ENCODE data around the gene TBX4.

DNA sequence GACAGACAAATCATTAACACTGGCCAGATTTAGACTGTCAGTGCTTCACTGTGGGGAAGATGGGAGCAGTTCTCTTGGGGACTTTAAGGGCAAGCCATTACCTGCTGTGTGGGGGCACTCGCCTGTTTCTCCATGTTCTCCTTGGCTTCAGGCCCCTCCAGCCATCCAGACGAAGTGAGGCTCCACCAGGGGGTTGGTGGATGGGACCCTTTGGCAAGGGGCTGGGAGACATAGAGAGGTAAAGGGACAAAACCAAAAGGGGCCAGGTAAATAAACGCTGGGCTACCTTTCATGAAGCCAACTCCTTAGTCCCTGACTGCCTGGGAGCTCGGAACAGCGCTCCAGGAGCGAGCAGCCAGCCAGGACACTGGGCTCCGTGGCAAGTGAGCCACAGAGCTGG lies 14.0 kb downstream of the TBX4 start:
- TF ChIP-seq, protein P1, sequence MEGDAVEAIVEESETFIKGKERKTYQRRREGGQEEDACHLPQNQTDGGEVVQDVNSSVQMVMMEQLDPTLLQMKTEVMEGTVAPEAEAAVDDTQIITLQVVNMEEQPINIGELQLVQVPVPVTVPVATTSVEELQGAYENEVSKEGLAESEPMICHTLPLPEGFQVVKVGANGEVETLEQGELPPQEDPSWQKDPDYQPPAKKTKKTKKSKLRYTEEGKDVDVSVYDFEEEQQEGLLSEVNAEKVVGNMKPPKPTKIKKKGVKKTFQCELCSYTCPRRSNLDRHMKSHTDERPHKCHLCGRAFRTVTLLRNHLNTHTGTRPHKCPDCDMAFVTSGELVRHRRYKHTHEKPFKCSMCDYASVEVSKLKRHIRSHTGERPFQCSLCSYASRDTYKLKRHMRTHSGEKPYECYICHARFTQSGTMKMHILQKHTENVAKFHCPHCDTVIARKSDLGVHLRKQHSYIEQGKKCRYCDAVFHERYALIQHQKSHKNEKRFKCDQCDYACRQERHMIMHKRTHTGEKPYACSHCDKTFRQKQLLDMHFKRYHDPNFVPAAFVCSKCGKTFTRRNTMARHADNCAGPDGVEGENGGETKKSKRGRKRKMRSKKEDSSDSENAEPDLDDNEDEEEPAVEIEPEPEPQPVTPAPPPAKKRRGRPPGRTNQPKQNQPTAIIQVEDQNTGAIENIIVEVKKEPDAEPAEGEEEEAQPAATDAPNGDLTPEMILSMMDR (IDR thresholded peaks at IDR 0.05; ENCODE audit: low read depth, low read length, missing input control), result no peak
- TF ChIP-seq, protein P2, sequence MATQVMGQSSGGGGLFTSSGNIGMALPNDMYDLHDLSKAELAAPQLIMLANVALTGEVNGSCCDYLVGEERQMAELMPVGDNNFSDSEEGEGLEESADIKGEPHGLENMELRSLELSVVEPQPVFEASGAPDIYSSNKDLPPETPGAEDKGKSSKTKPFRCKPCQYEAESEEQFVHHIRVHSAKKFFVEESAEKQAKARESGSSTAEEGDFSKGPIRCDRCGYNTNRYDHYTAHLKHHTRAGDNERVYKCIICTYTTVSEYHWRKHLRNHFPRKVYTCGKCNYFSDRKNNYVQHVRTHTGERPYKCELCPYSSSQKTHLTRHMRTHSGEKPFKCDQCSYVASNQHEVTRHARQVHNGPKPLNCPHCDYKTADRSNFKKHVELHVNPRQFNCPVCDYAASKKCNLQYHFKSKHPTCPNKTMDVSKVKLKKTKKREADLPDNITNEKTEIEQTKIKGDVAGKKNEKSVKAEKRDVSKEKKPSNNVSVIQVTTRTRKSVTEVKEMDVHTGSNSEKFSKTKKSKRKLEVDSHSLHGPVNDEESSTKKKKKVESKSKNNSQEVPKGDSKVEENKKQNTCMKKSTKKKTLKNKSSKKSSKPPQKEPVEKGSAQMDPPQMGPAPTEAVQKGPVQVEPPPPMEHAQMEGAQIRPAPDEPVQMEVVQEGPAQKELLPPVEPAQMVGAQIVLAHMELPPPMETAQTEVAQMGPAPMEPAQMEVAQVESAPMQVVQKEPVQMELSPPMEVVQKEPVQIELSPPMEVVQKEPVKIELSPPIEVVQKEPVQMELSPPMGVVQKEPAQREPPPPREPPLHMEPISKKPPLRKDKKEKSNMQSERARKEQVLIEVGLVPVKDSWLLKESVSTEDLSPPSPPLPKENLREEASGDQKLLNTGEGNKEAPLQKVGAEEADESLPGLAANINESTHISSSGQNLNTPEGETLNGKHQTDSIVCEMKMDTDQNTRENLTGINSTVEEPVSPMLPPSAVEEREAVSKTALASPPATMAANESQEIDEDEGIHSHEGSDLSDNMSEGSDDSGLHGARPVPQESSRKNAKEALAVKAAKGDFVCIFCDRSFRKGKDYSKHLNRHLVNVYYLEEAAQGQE (IDR thresholded peaks at IDR 0.05), result no peak
- no peak for TF ChIP-seq TAF1 (conservative IDR thresholded peaks at IDR 0.05)
- TF ChIP-seq GABPA (IDR thresholded peaks at IDR 0.05 in 1 of 2, conservative IDR thresholded peaks at IDR 0.05 in 1 of 2), result no peak
- no peak for TF ChIP-seq FOXA1 (IDR thresholded peaks at IDR 0.05)

Data from liver (tissue), 3 donors.